HepG2 (cell line): Measurements from ENCODE around the gene NUFIP1. TPM values are rescaled to one million over a fixed set of nuclear protein-coding genes. Genes with fewer than 3 reads are reported as not detected.

Experiments used
- CBX1 ChIP-seq: IDR thresholded peaks from one replicate; pipeline ENCODE4 v1.6.1; 2016; ENCODE audit warnings: antibody characterized with exemption, low read depth
- ELF1 ChIP-seq: sonication (generic); formaldehyde crosslinking; IDR thresholded peaks from 2 replicates; pipeline ENCODE4 v1.4.0; 2020; ENCODE audit warnings: missing genetic modification reagents
- HMGA1 ChIP-seq: sonication (generic); formaldehyde crosslinking; conservative IDR thresholded peaks from 2 replicates; pipeline ENCODE4 v1.4.0; 2020; ENCODE audit warnings: missing genetic modification reagents
- HOXA3 ChIP-seq: sonication (generic); formaldehyde crosslinking; IDR thresholded peaks from 2 replicates; pipeline ENCODE4 v1.5.0; 2020; ENCODE audit warnings: missing genetic modification reagents
- MED13 ChIP-seq: sonication (generic); formaldehyde crosslinking; IDR thresholded peaks from 2 replicates; pipeline ENCODE4 v1.5.0; 2020; ENCODE audit warnings: missing genetic modification reagents
- TBP ChIP-seq: sonication (generic); formaldehyde crosslinking; IDR thresholded peaks from 2 replicates; pipeline ENCODE4 v1.5.0; 2020; ENCODE audit warnings: missing genetic modification reagents
- ZFP1 ChIP-seq: IDR thresholded peaks from 2 replicates; pipeline ENCODE4 v1.6.1; 2016
- ZFP91 ChIP-seq: sonication (generic); formaldehyde crosslinking; IDR thresholded peaks from 2 replicates; pipeline ENCODE4 v1.9.0; 2022; ENCODE audit warnings: missing genetic modification reagents, mild to moderate bottlenecking, borderline replicate concordance
- ZFY ChIP-seq: sonication (generic); formaldehyde crosslinking; IDR thresholded peaks from 2 replicates; pipeline ENCODE4 v1.4.0; 2020; ENCODE audit warnings: missing genetic modification reagents
- ZMYM3 ChIP-seq: sonication (generic); formaldehyde crosslinking; IDR thresholded peaks from 2 replicates; pipeline ENCODE4 v1.5.1; 2020; ENCODE audit warnings: mild to moderate bottlenecking, missing genetic modification reagents
- ZNF558 ChIP-seq: sonication (generic); formaldehyde crosslinking; IDR thresholded peaks from 2 replicates; pipeline ENCODE4 v1.9.0; 2022; ENCODE audit warnings: mild to moderate bottlenecking, missing genetic modification reagents, borderline replicate concordance
- ZNF563 ChIP-seq: sonication (generic); formaldehyde crosslinking; IDR thresholded peaks from 2 replicates; pipeline ENCODE4 v1.8.0; 2022; ENCODE audit warnings: mild to moderate bottlenecking, moderate library complexity, missing genetic modification reagents
- ZNF747 ChIP-seq: sonication (generic); formaldehyde crosslinking; IDR thresholded peaks from 2 replicates; pipeline ENCODE4 v1.8.1; 2023; ENCODE audit warnings: missing genetic modification reagents, mild to moderate bottlenecking, borderline replicate concordance
- ZNF878 ChIP-seq: sonication (generic); formaldehyde crosslinking; IDR thresholded peaks from 2 replicates; pipeline ENCODE4 v1.8.1; 2023; ENCODE audit warnings: mild to moderate bottlenecking, missing genetic modification reagents, moderate library complexity
- polyA plus RNA-seq, 8 experiments: library from polyadenylated mRNA; depleted of rRNA in 3 of 8; stranded (reverse) in 7 of 8; unstranded in 1 of 8; fragments of >200 nt; fragmentation: Illumina TruSeq in 4 of 8; extraction: Trizol in 4 of 8; gene quantifications; 2 replicates each; pipeline versions ENCODE4 v1.2.1 to v1.2.3, GENCODE V29; 2011 to 2016; ENCODE audit warnings: low read depth in 4 of 8, missing spikeins in 1 of 8, mixed read lengths in 1 of 8; ENCODE audit not compliant: insufficient read depth in 1 of 8
- total RNA-seq, 5 experiments: library from RNA; depleted of rRNA; stranded (reverse); fragments of >200 nt; fragmentation: Illumina TruSeq; extraction: Trizol; gene quantifications; 2 replicates each; pipeline ENCODE4 v1.2.3, GENCODE V29; 2016; ENCODE audit warnings: low read depth in 1 of 5
- TF ChIP-seq, protein P1 (sequence below): sonication (generic); formaldehyde crosslinking; IDR thresholded peaks from 2 replicates; pipeline ENCODE4 v1.4.0; 2020; ENCODE audit warnings: missing genetic modification reagents
- TF ChIP-seq, protein P2 (sequence below): sonication (generic); formaldehyde crosslinking; IDR thresholded peaks from 2 replicates; pipeline ENCODE4 v1.8.1; 2022; ENCODE audit warnings: low read depth, mild to moderate bottlenecking, missing genetic modification reagents
- TF ChIP-seq, protein P3 (sequence below): sonication (generic); formaldehyde crosslinking; IDR thresholded peaks from 2 replicates; pipeline ENCODE4 v1.4.0; 2020; ENCODE audit warnings: missing genetic modification reagents
- TF ChIP-seq, protein P4 (sequence below): sonication (generic); formaldehyde crosslinking; IDR thresholded peaks from 2 replicates; pipeline ENCODE4 v1.5.1; 2020; ENCODE audit warnings: mild to moderate bottlenecking, moderate library complexity, missing genetic modification reagents

NUFIP1 gene
- total and polyA plus RNA-seq, 2 of the 13 experiments (the other 11 are each of a cell fraction or from before 2014, with no cell fraction given), result 1.9 to 10.3 TPM

- no peak for TF ChIP-seq ZMYM3 (CRISPR knock-in tag)
- TF ChIP-seq ZNF878, result no peak; the same call in 1 of the 2 replicates
- TF ChIP-seq ZNF558 (CRISPR knock-in tag), result peak; percentile 67; the same call in 1 of the 2 replicates
- peak; percentile 93 for TF ChIP-seq ZFY (CRISPR knock-in tag)
- peak; percentile 73 for TF ChIP-seq ELF1
- no peak for TF ChIP-seq MED13 (CRISPR knock-in tag)
- peak; percentile 97 for TF ChIP-seq HOXA3 (CRISPR knock-in tag)
- TF ChIP-seq ZNF563 (CRISPR knock-in tag), result peak; percentile 51
- TF ChIP-seq TBP (CRISPR knock-in tag), result no peak
- TF ChIP-seq, protein P1, sequence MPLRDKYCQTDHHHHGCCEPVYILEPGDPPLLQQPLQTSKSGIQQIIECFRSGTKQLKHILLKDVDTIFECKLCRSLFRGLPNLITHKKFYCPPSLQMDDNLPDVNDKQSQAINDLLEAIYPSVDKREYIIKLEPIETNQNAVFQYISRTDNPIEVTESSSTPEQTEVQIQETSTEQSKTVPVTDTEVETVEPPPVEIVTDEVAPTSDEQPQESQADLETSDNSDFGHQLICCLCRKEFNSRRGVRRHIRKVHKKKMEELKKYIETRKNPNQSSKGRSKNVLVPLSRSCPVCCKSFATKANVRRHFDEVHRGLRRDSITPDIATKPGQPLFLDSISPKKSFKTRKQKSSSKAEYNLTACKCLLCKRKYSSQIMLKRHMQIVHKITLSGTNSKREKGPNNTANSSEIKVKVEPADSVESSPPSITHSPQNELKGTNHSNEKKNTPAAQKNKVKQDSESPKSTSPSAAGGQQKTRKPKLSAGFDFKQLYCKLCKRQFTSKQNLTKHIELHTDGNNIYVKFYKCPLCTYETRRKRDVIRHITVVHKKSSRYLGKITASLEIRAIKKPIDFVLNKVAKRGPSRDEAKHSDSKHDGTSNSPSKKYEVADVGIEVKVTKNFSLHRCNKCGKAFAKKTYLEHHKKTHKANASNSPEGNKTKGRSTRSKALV (CRISPR knock-in tag), result no peak
- TF ChIP-seq, protein P2, sequence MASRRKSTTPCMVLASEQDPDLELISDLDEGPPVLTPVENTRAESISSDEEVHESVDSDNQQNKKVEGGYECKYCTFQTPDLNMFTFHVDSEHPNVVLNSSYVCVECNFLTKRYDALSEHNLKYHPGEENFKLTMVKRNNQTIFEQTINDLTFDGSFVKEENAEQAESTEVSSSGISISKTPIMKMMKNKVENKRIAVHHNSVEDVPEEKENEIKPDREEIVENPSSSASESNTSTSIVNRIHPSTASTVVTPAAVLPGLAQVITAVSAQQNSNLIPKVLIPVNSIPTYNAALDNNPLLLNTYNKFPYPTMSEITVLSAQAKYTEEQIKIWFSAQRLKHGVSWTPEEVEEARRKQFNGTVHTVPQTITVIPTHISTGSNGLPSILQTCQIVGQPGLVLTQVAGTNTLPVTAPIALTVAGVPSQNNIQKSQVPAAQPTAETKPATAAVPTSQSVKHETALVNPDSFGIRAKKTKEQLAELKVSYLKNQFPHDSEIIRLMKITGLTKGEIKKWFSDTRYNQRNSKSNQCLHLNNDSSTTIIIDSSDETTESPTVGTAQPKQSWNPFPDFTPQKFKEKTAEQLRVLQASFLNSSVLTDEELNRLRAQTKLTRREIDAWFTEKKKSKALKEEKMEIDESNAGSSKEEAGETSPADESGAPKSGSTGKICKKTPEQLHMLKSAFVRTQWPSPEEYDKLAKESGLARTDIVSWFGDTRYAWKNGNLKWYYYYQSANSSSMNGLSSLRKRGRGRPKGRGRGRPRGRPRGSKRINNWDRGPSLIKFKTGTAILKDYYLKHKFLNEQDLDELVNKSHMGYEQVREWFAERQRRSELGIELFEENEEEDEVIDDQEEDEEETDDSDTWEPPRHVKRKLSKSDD (CRISPR knock-in tag), result peak; percentile 76
- TF ChIP-seq ZNF747 (CRISPR knock-in tag), result no peak
- TF ChIP-seq, protein P3, sequence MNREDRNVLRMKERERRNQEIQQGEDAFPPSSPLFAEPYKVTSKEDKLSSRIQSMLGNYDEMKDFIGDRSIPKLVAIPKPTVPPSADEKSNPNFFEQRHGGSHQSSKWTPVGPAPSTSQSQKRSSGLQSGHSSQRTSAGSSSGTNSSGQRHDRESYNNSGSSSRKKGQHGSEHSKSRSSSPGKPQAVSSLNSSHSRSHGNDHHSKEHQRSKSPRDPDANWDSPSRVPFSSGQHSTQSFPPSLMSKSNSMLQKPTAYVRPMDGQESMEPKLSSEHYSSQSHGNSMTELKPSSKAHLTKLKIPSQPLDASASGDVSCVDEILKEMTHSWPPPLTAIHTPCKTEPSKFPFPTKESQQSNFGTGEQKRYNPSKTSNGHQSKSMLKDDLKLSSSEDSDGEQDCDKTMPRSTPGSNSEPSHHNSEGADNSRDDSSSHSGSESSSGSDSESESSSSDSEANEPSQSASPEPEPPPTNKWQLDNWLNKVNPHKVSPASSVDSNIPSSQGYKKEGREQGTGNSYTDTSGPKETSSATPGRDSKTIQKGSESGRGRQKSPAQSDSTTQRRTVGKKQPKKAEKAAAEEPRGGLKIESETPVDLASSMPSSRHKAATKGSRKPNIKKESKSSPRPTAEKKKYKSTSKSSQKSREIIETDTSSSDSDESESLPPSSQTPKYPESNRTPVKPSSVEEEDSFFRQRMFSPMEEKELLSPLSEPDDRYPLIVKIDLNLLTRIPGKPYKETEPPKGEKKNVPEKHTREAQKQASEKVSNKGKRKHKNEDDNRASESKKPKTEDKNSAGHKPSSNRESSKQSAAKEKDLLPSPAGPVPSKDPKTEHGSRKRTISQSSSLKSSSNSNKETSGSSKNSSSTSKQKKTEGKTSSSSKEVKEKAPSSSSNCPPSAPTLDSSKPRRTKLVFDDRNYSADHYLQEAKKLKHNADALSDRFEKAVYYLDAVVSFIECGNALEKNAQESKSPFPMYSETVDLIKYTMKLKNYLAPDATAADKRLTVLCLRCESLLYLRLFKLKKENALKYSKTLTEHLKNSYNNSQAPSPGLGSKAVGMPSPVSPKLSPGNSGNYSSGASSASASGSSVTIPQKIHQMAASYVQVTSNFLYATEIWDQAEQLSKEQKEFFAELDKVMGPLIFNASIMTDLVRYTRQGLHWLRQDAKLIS (CRISPR knock-in tag), result no peak
- peak; percentile 89 for TF ChIP-seq ZFP91 (CRISPR knock-in tag)
- no peak for TF ChIP-seq HMGA1 (CRISPR knock-in tag)
- TF ChIP-seq ZFP1 (CRISPR knock-in tag), result no peak
- TF ChIP-seq, protein P4, sequence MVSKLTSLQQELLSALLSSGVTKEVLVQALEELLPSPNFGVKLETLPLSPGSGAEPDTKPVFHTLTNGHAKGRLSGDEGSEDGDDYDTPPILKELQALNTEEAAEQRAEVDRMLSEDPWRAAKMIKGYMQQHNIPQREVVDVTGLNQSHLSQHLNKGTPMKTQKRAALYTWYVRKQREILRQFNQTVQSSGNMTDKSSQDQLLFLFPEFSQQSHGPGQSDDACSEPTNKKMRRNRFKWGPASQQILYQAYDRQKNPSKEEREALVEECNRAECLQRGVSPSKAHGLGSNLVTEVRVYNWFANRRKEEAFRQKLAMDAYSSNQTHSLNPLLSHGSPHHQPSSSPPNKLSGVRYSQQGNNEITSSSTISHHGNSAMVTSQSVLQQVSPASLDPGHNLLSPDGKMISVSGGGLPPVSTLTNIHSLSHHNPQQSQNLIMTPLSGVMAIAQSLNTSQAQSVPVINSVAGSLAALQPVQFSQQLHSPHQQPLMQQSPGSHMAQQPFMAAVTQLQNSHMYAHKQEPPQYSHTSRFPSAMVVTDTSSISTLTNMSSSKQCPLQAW (CRISPR knock-in tag), result peak; percentile 21; the same call in 1 of the 2 replicates
- peak; percentile 62 for TF ChIP-seq CBX1
These were observed at the start of gene NUFIP1, which contains the start of gene GPALPP1 (continued) for GRCh38 chr13:44989071-44989889.
